Measurements from ENCODE around the gene OLFML2B. TPM values are rescaled to one million over a fixed set of nuclear protein-coding genes. Genes with fewer than 3 reads are reported as not detected.

OLFML2B gene
- total RNA-seq = 0.08 and 0.27 TPM in 2 replicates

DNA sequence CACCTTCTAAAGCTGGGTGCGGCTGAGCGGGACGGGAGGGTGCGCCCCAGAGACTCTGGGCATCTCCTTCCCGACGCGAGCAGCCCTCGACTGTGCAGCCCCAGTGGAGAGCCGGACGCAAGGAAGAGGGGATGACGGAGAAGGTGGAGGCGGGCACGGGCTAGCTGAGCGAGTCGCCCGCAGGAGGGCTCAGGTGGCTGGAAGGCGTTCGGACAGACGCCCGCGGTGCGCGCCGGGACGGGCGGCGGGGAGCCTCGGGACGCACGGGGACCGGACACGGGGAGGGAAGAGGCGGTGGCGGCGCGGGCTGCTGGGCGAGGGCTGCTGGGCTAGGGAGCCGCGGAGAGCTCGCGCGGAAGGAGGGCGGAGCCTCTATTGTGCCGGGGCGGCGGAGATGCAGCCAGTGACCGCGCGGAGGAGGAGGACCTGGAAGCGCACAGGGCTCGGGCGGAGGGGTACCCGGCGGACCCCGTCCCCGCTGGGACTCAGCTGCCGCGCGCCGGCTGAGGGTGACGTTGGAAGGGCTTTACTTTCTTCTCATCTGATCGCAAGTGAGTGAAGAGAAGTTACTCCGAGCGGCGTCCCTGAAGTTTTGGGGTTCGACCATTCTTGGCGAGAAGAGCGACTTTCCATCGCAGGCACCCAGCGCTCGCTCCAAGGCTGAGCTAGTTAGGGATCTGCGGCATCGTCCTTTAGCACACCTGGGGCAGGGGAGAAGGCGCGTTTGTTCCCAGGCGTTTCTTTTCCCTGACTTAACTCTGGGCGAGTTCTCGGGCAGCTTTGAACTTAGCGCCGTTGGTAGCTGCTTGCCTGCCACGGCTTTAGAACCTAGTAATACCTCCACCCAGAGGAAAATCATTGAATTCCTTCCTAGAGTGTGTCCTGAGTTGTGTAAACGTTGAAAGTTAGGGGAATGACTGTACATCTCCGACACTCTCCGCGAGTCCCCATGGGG lies at the start of gene OLFML2B:
Gene OLFML2B, minus strand, starts transcription at position 323 of the 955 bp plus-strand sequence. CDS start 439 bp downstream, outside the sequence.

DNA sequence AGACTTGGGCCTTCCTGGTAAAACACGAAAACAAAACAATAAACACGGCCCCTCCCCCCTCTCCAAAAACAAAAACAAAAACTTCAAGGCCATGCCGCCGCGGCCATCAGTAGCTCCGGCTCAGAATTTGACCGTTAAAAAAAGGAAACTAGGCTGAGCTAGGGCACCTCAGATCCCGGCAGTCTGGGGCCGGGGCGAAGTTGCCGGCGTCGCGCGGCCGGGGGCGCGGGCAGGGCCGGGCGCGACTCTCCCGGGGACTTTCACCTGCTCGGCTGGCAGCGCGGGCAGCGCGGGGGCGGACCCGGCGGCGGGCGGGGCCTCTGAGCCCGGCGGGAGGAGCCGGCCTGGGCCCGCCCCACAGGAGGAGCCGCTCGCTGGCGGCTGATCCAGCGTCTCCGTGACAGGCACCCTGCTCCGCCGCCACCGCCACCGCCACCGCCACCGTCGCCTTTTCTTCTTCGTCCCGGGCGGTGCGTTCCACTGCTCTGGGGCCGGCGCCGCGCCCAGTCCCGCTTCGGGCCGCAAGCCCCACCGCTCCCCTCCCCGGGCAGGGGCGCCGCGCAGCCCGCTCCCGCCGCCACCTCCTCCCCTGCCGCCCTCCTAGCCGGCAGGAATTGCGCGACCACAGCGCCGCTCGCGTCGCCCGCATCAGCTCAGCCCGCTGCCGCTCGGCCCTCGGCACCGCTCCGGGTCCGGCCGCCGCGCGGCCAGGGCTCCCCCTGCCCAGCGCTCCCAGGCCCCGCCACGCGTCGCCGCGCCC lies 45.8 kb upstream of the OLFML2B start, which contains the start of gene NOS1AP:
Gene NOS1AP, plus strand, starts transcription at position 358 of the 760 bp plus-strand sequence. CDS start 487 bp downstream, outside the sequence.

Other genes with a start within 250 kb of the OLFML2B start
- gene NOS1AP, start 45.8 kb upstream of the OLFML2B start, total RNA-seq = 0.08 TPM in 1 of 2 replicates, not detected in the other